IMR-90 (cell line): ENCODE results near the gene CACNB2.

Experiments
- CEBPB ChIP-seq: IDR thresholded peaks from 2 replicates; pipeline ENCODE4 v1.6.1; 2012; ENCODE audit warnings: low read depth, low read length, improper control_type of control experiment
- CHD1 ChIP-seq: IDR thresholded peaks from 2 replicates; pipeline ENCODE4 v1.6.1; 2012; ENCODE audit warnings: low read depth, low read length, improper control_type of control experiment
- MAFK ChIP-seq: IDR thresholded peaks from 2 replicates; pipeline ENCODE4 v1.6.1; 2012; ENCODE audit warnings: low read depth, low read length, improper control_type of control experiment
- MXI1 ChIP-seq: IDR thresholded peaks from 2 replicates; pipeline ENCODE4 v1.6.1; 2012; ENCODE audit warnings: low read depth, mild to moderate bottlenecking, low read length, moderate library complexity, borderline replicate concordance
- NFE2L2 ChIP-seq: fragments of 150-350 bp; IDR thresholded peaks from 2 replicates; pipeline ENCODE4 v1.6.1; 2016; ENCODE audit warnings: low read depth, mild to moderate bottlenecking, low read length
- USF2 ChIP-seq: fragments of 150-350 bp; IDR thresholded peaks from 2 replicates; pipeline ENCODE4 v1.6.1; 2017; ENCODE audit warnings: mild to moderate bottlenecking, antibody characterized with exemption, low read length, low read depth
- TF ChIP-seq, protein P1 (sequence below): conservative IDR thresholded peaks from 2 replicates; pipeline ENCODE4 v1.5.1; 2012; ENCODE audit warnings: mild to moderate bottlenecking, low read depth, low read length, improper control_type of control experiment

GRCh38 chr10:18213271-18213670 is 73.0 kb downstream of the CACNB2 start:
- TF ChIP-seq CEBPB (no peak), MXI1 (no peak), NFE2L2 (no peak), CHD1 (no peak), USF2 (no peak), MAFK (no peak)
- TF ChIP-seq, protein P1, sequence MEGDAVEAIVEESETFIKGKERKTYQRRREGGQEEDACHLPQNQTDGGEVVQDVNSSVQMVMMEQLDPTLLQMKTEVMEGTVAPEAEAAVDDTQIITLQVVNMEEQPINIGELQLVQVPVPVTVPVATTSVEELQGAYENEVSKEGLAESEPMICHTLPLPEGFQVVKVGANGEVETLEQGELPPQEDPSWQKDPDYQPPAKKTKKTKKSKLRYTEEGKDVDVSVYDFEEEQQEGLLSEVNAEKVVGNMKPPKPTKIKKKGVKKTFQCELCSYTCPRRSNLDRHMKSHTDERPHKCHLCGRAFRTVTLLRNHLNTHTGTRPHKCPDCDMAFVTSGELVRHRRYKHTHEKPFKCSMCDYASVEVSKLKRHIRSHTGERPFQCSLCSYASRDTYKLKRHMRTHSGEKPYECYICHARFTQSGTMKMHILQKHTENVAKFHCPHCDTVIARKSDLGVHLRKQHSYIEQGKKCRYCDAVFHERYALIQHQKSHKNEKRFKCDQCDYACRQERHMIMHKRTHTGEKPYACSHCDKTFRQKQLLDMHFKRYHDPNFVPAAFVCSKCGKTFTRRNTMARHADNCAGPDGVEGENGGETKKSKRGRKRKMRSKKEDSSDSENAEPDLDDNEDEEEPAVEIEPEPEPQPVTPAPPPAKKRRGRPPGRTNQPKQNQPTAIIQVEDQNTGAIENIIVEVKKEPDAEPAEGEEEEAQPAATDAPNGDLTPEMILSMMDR: no peak
